ENCODE results near the gene FAM43B.

FAM43B gene

DNA sequence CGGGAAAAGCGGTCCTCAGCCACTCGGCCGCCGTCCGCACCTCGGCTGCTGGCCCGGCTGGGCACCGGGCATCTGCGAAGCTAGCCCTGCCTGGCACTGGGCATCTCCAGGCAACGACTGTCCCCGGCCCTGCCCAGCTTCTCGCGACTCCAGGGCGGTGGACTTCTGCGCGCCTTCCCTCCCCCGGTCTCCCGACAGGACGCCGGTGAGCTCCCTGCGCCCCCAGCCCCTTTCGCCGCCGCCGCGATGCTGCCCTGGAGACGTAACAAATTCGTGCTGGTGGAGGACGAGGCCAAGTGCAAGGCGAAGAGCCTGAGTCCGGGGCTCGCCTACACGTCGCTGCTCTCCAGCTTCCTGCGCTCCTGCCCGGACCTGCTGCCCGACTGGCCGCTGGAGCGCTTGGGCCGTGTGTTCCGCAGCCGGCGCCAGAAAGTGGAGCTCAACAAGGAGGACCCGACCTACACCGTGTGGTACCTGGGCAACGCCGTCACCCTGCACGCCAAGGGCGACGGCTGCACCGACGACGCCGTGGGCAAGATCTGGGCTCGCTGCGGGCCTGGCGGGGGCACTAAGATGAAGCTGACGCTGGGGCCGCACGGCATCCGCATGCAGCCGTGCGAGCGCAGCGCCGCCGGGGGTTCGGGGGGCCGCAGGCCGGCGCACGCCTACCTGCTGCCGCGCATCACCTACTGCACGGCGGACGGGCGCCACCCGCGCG, 514 bp downstream of the FAM43B start:
- no peak for DNase-seq

DNA sequence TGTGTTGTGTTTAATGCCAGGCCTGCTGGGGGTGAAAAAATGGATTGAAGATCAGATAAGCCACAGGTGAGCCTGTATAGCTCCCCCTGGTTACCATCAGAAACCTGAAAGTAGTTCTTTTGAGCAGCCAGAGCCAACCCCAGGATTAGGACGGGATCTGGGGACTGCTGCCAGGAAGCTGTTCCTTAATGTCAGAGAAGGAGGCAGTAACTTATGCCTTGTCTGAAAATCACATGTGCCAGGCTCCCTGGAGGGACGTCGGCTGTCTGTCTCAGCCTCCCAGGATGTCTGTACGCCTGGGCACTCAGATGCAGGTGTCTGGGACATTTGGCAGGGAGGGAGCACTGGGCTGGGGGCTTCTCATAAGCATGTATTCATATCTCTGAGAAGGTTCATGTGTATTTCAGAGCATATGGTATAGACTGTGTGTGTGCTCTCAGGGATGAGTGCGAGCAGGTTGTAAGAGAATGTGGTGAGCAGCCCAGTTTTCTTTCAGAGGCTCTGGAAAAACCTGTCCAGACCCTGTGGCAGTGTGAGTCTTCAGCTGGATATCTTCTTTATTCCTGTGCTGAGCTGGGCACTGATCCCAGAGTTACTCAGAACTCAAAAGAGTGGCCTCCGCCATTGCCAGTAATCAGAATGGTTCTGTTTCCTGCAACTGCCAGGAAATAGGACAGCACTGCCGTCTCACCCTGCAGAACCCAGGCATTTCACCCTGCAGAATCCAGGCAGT, 2.8 kb downstream of the FAM43B start:
- no peak for DNase-seq

DNA sequence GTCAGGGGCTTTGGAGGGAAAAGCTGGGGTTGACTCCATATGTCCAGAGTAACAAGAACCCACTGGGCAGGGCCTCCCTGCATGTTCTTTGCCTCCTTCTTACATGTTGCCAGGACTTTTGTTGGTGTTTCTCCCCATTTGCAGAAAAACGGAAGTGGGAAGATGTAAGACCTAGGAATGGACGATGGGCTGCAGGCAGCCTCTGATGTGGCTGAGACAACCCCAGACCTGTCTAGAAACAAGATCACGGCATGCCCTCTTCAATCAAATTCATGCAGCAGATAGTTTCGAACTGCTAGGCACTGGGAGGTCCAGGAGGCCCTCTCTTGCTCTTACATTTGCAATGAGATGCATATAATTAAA, 3.4 kb downstream of the FAM43B start:
- no peak for DNase-seq

DNA sequence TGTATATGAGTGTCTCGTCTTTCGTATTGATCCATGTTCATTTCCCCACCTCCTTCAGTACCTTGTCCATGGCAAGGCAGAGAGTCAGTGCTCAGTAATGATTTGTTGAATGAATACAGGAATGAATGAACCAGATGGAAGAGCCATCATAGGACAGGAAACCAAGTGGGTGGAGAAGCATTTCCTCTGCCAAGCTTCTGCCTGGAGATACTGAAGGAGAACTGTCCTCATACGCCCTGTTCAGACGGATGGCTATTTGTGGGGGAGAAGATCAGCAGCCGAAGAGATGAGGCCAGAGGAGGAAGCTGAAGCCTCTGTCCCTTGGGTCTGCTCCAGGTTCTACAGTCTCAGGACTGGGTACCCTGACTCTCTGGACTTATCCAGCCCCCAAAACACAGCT, 5.8 kb downstream of the FAM43B start:
- DNase-seq: no peak

DNA sequence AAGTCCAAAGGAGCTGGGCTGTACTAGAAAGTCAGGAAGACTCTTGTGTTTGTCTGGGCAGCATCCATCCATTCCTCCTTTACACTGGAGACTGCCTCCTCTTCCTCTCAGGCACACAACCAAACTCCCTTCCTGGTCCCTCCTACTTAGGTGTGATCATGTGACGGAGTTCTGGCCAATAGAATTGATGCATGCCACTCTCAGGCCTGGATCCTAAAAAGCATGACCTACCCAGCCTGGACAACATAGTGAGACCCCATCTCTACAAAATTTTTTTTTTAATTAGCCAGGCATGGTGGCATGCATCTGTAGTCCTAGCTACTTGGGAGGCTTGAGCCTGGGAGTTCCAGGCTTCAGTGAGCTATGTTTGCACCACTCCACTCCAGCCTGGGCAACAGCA, 8.6 kb downstream of the FAM43B start:
- DNase-seq: no peak

DNA sequence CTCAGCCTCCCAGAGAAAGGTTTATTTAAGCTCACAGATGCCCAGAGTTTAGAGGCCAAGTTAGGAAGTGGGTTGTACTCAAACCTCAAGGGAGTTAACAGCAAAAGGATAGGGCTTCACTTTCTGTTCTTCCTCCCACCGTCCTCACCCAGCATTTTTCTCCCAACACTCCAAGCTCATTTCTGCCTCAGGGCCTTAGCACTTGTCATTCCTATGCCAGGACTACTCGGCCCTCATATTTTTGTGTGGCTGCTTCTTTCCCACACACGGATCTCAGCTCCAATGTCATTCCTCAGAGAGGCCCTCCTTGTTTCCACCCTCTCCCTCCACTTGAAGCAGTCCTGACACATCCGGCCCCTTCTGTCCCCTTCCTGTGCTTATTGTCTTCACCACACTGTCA, 12.9 kb downstream of the FAM43B start:
- DNase-seq: no peak

DNA sequence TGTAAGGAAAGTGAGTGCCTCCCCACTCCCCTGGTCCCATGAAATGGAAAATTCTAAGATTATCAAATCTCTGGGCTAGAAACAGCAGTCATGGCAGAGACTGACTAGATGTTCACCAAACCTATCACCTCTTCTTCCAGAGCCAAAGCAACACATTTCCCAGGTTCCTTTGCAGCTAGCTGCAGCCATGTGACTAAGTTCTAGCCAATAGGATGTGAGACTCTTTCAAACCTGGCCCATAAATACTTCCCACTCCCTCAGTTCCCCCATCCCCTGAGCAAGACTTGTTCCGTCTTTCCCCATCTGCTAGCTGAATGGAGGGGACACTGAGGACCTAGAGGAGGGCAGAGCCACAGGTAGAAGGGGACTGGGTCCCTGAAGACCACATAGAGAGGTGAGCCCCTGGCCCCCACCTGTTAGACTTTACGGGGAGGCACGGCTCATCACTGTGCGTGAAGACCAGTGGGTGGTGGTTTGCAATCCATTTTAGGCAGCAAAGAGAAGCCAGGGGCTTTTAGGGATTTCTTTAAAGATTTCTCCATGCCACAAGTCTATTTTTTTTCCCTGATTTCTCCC, 17.2 kb downstream of the FAM43B start:
- no peak for DNase-seq

DNA sequence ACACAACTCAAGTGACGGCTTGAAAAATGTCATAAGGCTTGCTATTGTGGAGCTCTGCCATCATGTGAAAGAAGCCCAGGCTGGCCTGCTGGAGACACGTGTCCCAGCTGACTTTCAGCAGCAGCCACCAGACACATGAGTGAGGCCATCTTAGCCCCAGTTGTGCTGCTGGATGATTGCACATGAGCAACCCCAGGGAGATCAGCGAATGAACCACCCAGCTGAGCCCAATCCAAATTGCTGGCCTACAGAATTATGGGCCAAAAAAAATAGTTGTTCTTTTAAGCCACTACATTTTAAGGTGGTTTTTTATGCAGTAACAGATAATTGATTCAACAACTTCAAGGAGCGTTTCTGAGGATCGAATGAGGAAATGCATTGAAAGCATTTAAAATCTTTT, 19.1 kb downstream of the FAM43B start:
- no peak for DNase-seq

DNA sequence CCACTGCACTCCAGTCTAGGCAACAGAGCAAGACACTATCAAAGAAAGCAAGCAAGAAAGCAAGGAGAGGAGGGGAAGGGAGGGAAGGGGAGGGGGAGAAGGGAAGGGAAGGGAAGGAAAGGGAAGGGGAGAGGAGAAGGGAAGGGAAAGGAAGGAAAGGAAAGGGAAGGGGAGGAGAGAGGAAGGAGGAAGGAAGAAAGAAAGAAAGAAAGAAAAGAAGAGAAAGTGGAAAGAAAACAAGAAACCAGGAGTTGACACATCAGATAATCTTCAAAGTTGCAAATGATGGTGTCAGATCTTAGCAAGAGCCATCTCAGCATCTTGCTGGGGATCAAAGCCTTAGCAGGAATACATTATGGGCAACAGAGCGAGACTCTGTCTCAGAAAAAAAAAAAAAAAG, 21.6 kb downstream of the FAM43B start:
- no peak for DNase-seq

DNA sequence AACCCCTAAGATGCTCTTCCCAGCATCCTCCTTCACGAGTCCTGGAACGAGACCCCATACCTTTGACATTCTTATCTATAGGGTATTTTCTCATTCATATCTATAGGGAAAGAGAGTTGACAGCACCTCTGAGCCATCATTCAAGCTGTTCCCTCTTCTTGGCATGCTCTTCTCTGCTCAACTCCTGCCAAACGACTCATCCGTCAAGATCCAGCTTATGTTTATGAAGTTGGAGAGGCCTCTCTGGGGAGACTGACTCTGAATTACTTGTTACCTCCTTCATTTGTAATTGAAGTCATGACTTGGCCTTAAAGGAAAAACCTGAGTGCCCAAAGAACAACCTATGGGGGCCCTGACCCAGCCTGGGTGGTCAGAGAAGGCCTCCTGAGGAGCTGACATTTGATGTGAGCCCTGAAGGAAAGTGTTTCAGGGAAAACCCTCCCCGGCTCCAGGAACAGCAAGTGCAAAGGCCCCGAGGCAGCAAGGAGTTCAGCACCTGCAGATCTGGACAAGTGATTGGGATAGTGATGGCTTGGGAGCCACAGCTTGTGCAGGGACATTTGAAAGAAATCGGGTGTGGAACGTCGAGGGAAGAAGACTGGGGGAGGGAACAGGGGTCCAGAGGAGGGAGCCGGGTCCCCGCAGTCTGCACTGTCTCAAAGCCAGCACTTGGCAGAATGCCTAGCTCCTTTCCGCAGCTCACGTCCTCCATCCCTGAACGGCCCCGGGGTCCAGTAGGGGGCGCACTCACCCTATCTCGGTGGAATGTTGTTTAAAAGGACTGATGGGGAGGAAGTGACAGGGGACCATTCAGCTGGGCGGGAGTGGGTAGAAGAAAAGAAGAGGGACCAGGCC, 22.5 kb downstream of the FAM43B start:
- DNase-seq: peak; percentile 6

DNA sequence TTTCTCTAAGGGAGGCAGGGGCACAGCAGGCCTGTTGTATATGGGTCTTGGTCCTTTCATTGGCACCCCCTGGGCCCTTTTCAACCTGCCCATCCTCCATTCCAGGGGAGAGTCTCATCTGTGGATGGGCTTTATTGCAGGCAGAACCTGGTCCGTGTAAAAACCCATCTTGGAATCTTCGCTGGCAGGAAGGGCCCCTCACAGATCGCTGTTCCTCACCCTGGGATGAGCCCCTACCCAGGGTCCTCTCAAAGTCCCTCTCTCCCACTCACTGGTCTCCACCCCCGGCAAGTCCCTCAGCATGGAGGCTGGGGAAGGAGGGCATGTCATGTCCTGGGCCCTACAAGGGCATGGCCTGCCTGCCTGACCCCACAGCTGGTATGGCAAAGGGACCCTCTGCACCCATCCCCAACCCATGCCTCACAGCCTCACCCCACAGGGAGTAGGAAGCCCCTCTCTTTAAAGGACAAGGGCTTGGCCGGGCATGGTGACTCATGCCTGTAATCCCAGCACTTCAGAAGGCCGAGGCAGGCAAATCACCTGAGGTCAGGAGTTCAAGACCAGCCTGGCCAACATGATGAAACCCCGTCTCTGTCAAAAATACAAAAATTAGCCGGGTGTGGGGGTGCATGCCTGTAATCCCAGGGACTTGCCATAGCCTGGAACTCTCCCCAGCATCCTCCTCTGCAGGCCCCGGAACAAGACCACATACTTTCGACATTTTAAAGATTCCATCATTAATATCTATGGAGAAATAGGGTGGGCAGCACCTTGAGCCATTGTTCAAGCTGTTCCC, 23.4 kb downstream of the FAM43B start:
- DNase-seq: no peak

DNA sequence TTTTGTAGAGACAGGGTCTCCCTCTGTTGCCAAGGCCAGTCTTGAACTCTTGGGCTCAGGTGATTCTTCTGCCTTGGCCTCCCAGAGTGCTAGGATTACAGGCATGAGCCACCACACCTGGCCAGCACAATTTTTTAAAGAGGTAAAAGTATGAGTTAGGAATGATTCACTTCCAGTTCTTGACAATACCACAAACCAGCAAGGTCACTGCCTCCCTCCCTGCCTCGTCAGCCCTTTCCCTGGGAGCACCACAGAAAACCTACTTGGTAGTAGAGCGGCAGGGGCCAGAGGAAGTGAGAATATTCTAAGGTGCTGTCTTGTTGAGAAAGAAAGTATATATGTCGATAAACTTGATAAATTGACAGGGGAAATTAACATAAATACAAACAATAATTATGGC, 25.7 kb downstream of the FAM43B start:
- DNase-seq: no peak

DNA sequence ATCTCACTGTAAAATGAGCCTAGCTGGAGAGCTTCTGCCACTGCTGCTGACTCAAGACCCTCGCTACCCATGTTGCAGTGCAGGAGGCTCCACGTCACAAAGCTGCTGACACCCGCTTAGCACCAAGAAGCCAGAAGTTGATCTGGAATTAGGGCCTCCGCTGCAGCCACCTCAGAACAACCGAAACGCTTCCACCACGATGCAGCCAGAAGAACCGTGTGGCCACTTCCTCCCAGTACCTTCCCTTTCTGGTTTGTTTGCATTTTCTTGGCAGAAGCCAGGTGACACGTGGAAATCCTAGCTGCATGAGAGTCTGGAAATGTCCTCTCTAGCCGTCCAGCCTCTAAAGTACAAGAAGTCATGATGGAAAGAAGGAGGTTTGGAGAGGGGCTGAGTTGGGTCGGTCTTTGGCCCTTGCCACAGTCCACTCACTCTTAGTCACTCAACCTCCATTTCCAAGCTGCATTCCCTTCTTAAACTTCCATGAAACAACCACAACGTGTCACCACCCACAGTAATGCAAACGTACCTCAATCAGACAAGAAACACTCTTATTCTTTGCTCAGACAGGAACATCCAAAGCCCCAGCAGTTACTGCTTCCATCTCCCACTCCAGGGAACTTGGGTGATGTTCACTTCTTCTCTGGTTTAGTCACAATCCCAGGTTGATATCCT, 26.5 kb downstream of the FAM43B start:
- DNase-seq: no peak

DNA sequence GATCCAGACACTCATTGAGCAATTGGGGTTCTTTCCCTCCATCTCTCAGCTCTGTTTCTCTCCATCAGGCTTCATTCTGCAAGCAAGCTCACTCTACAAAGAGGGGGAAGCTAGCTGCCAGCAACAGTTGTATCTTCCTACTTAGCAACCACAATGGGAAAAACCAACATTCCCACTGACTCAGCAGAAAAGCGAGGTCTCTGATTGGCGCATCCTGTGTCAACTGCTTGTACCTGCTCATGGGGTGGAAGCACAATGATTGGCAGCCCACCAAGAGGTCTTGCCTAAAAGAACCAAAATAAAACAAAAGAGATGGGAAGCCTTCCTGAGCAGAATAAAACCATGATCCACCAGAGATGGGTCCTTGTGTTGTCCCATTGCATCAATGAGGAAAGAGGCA, 32.5 kb downstream of the FAM43B start:
- DNase-seq: no peak

DNA sequence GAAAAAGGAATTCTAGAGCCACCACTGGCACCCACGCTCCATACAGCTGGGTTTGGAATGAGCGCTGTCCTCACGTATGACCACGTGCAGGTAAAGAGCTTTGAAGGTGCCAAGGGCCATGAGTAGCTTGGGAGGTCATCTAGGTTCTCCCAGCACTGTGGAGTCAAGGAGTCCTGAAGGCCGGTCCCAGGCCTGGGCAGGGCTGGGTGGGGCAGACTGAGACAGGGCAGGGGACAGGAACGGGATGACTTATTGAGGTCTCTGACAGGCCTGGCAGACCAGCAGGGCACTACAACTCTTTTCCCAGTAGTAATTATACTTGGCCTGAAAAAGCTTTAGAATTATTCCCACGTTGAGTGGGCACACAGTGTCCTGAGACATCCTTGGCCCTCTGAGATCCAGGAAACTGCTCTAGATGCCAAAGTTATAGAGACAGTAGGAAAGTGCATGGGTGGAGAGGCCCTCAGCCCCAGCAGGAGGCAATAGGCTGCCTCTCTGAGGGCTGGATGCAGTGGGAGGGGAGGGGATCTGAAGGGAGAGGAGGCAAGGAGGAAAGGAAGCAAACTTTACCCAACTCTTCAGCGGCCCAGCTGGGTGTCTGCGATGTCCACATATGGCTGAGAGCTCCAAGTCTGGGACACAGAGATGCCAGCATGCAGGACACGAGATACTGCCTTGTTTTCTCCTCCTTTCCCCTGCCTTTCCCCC, 34.7 kb downstream of the FAM43B start:
- no peak for DNase-seq

DNA sequence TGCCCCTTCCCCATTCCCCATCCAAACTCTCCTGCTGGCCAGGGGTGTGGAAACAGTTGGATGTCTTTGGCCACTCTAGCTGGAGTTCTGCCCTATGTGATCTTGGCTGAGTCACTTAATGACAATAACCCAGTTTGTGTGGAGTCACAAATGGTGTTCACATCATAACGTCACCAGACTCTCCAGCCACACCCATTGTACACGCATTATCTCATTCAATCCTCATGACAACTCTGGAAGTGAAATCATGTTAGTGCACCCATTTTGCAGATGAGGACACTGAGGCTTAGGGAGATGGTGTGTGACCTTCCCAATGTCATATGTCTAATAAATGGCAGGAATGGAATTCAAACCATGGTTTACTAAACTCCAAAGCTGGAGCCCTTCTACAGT, 35.3 kb downstream of the FAM43B start:
- DNase-seq: no peak

DNA sequence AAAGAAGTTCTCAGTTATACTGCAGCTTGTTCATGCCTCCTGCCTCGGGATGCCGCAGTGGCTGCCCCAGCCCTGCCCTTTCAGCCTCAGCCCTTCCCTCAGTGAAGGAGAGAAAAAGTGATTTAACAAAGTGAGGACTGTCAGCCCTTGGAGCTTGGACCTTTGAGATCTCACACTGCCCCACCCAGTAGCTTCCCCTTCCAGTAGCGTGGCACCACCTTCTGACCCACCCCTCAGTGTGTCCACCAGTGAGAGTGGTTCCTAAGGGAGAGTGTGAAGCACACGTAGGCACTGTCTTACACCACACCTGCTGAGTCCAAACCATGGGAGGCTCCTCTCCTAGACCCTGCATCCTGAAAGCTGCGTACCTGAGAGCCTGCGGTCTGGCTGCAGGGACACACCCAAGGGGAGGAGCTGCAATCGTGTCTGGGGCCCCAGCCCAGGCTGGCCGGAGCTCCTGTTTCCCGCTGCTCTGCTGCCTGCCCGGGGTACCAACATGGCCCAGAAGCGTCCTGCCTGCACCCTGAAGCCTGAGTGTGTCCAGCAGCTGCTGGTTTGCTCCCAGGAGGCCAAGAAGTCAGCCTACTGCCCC, 36.4 kb downstream of the FAM43B start, which contains the start of gene CDA:
Gene CDA (plus strand): TSS at position 464 of the 592 bp plus-strand sequence. CDS start 33 bp downstream, at position 497.
- DNase-seq: no peak

DNA sequence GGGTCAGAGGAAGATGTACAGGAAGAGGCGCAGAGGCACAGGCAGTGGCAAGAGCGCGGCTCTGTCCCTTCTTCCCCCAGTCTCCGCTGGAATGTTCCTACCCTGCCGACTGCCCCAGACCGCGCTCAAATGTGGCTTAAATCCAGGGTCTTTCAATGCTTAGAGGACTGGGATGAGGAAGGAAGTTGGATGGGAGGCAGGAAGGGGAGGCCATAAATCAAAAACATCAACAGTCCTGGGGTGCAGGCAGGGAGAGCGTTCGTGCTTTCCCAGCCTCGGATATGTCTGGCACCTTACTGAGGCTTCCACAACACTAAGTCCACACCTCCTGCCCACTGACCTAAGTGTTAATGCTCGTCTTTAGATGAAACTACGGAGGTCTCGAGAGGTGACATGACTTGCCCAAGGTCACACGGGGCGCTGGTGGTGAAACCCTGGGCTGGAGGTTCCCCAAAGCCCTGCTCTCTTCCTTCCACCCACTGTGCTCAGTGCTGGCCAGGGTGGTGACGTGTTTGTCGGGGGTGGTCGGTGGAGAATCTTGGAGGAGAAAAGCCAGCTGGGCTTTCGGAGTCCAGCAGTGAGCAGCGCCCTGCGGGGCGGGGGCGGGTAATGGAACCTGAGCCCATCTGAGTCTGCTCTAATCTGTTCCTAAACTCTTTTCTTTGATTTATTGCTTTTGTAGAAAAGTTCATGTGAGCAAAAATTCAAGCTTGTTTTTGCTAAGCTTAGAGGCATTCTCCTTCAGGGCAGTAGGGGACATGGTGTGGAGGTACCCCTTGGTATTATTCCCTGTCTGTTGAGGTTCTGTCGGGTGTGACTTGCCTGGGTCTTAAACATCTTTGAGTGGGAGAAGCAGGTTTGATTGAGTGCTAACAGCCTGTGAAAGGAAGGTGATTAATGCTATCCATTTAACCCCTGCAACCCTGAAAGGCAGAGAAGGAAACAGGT, 37.2 kb downstream of the FAM43B start:
- no peak for DNase-seq

DNA sequence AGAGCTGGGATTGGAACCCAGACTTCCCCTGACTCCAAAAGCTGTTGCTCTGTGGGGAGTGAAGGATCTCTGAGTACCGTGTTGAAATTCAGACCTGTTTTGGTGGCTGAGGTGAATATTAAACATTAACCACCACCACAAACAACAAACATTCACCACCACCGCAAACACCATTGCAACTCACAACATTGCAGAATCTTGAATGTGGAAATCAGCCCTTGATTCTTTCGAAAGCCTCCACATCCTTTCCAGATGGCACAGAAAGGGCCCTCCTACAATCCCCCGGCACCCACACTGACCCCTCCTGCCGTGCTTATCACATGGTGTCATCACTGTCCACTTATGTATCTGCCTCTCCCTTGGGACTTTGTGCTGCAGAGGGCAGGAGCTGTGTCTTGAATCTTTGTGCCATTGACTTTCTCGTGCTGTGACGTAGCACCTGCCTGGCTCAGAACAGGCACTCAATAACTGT, 38.0 kb downstream of the FAM43B start:
- no peak for DNase-seq

DNA sequence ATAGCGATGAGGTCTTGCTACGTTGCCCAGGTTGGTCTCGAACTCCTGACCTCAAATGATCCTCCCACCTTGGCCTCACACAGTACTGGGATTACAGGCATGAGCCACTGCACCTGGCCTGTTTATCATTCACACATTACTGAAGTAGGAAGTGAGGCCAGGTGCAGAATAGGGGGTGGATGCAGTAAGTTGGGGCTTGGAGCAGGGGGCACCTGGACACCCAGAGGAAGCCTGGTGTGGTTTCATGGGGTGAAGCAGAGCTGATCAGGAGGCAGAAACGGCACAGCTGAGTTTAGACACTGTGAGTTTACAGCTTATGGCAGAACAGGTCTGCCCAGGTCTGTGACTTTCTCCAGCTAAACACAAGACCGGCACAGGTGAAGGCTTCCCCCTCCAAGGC, 41.4 kb downstream of the FAM43B start:
- no peak for DNase-seq

Data from activated effector memory CD4-positive, alpha-beta T cell treated with Interleukin-2 at 50 U/mL for 16 hours (primary cell).